ENCODE results near the gene MCUB. TPM values are rescaled to one million over a fixed set of nuclear protein-coding genes. Genes with fewer than 3 reads are reported as not detected.

The MCUB gene
- total and polyA plus RNA-seq, 2 of the 13 experiments (the other 11 are each of a cell fraction or from before 2014, with no cell fraction given), result 0.95 to 2.2 TPM

GRCh38 chr4:109614466-109614865 lies 54.4 kb downstream of the MCUB start:
- Histone ChIP-seq H3K27me3 (ENCODE audit: control insufficient read depth in 1 of 2, insufficient read depth in 2 of 2, low read length in 2 of 2) (no peaks in the 10 kb centered on the region), H3K4me3 (replicated peaks in 1 of 3; ENCODE audit: insufficient read depth in 1 of 3, low read depth in 2 of 3, low read length in 3 of 3) (no peak overlapping the region), H4K20me1 (ENCODE audit: insufficient read depth, low read length) (no peaks in the 10 kb centered on the region), H3K9me3 (ENCODE audit: low read length) (no peaks in the 10 kb centered on the region), H3K4me1 (ENCODE audit: insufficient read depth, low read length) (peaks cover 35% of the 10 kb centered on the region), H3K4me2 (ENCODE audit: low read depth, low read length) (peak overlapping the region; percentile 20; the same call in 1 of the 2 replicates), H2AFZ (ENCODE audit: low read length) (no peak overlapping the region), H3K79me2 (ENCODE audit: insufficient read depth, low read length) (no peaks in the 10 kb centered on the region), H3K27ac (ENCODE audit: extremely low read length, insufficient read depth, low read length) (no peak overlapping the region), H3K36me3 (replicated peaks in 1 of 2; ENCODE audit: control insufficient read depth in 1 of 2, insufficient read depth in 2 of 2, low read length in 2 of 2) (no peaks in the 10 kb centered on the region), H3K9ac (ENCODE audit: insufficient read depth, low read depth, low read length) (no peak overlapping the region)
- in situ Hi-C loops (cut with HindIII; ENCODE audit: extremely low pct_ligation_motif_present, low pct_unique_long_range_greater_than_20kb), result no loop called here
- FAIRE-seq, result no peak
- ChIA-PET CTCF (ENCODE audit: low intra/inter-chr PET ratio, low total read pairs) (no interaction called here), POLR2A (no interaction called here)
- no TSS peak for BruUV-seq (replicated peaks)
- TF ChIP-seq HNRNPH1 (optimal IDR thresholded peaks at IDR 0.05; ENCODE audit: low read depth, low read length) (no peak), SP2 (CRISPR knock-in tag; IDR thresholded peaks at IDR 0.05) (no peak)
- 46% methylated on average over 5 of the region's 5 CpGs for WGBS (ENCODE audit: low lambda C conversion rate)
- no peak for DNase-seq (ENCODE audit: low spot score)
- peak; percentile 22; the same call in 1 of the 3 replicates for ATAC-seq
- intact Hi-C loops (cut with micrococcal nuclease; ENCODE audit: unreplicated experiment), result no loop called here

GRCh38 chr4:109615742-109616141 lies 55.7 kb downstream of the MCUB start:
- CTCF ChIA-PET (ENCODE audit: low intra/inter-chr PET ratio, low total read pairs), result no interaction called here
- intact Hi-C loops (cut with micrococcal nuclease; ENCODE audit: unreplicated experiment), result no loop called here
- TF ChIP-seq TOPORS (CRISPR knock-in tag; IDR thresholded peaks at IDR 0.05), result no peak
- no peak for TF ChIP-seq ARNT (IDR thresholded peaks at IDR 0.05)
- no peak for TF ChIP-seq ZNF143 (CRISPR knock-in tag; IDR thresholded peaks at IDR 0.05)
- TF ChIP-seq NR2F1 (CRISPR knock-in tag; IDR thresholded peaks at IDR 0.05), result no peak
- no peak for TF ChIP-seq CSRNP2 (CRISPR knock-in tag; conservative IDR thresholded peaks at IDR 0.05; ENCODE audit: low read depth)
- TF ChIP-seq NFYB (CRISPR knock-in tag; IDR thresholded peaks at IDR 0.05), result no peak
- no peak for TF ChIP-seq SP2 (CRISPR knock-in tag; IDR thresholded peaks at IDR 0.05)
- TF ChIP-seq ZBTB46 (CRISPR knock-in tag; IDR thresholded peaks at IDR 0.05; ENCODE audit: borderline replicate concordance), result no peak
- no peak for TF ChIP-seq ZNF576 (CRISPR knock-in tag; IDR thresholded peaks at IDR 0.05)
- no peak for TF ChIP-seq HOXD1 (CRISPR knock-in tag; IDR thresholded peaks at IDR 0.05)
- TF ChIP-seq KDM5A (IDR thresholded peaks at IDR 0.05; ENCODE audit: borderline replicate concordance, low read length), result no peak
- TF ChIP-seq GRHL1 (CRISPR knock-in tag; conservative IDR thresholded peaks at IDR 0.05), result no peak

More at GRCh38 chr4:109615742-109616141, 55.7 kb downstream of the MCUB start:
- no peak overlapping the region for H2AFZ ChIP-seq (ENCODE audit: low read length)
- in situ Hi-C loops (cut with HindIII; ENCODE audit: extremely low pct_ligation_motif_present, low pct_unique_long_range_greater_than_20kb), result no loop called here
- no peak for FAIRE-seq
- H3K4me2 ChIP-seq (ENCODE audit: low read depth, low read length), result no peak overlapping the region
- H3K9ac ChIP-seq (ENCODE audit: insufficient read depth, low read depth, low read length), result no peak overlapping the region
- no peaks in the 10 kb centered on the region for H3K27me3 ChIP-seq (ENCODE audit: control insufficient read depth in 1 of 2, insufficient read depth in 2 of 2, low read length in 2 of 2)
- no peak for DNase-seq (ENCODE audit: low spot score)
- 62% methylated on average over 2 of the region's 2 CpGs for WGBS (ENCODE audit: low lambda C conversion rate)
- H3K9me3 ChIP-seq (ENCODE audit: low read length), result no peaks in the 10 kb centered on the region
- no peak overlapping the region for H3K4me3 ChIP-seq (replicated peaks in 1 of 3; ENCODE audit: insufficient read depth in 1 of 3, low read depth in 2 of 3, low read length in 3 of 3)
- no TSS peak for BruUV-seq (replicated peaks)
- peaks cover 30% of the 10 kb centered on the region for H3K4me1 ChIP-seq (ENCODE audit: insufficient read depth, low read length)
- no peak overlapping the region for H3K27ac ChIP-seq (ENCODE audit: extremely low read length, insufficient read depth, low read length)
- H4K20me1 ChIP-seq (ENCODE audit: insufficient read depth, low read length), result no peaks in the 10 kb centered on the region
- POLR2A ChIA-PET, result no interaction called here
- H3K79me2 ChIP-seq (ENCODE audit: insufficient read depth, low read length), result no peaks in the 10 kb centered on the region
- no peaks in the 10 kb centered on the region for H3K36me3 ChIP-seq (replicated peaks in 1 of 2; ENCODE audit: control insufficient read depth in 1 of 2, insufficient read depth in 2 of 2, low read length in 2 of 2)
- ATAC-seq, result no peak
